Osteoblast (primary cell): ENCODE results near the gene PRICKLE1. TPM values are rescaled to one million over a fixed set of nuclear protein-coding genes. Genes with fewer than 3 reads are reported as not detected.

ENCODE experiments used
- DNase-seq: peaks from one replicate; pipeline ENCODE4 v3.0.0; 2011; ENCODE audit warnings: low spot score, mixed read lengths; ENCODE audit not compliant: insufficient read length; ENCODE audit errors: missing footprints
- H2AFZ ChIP-seq: 2 replicates; pipeline ENCODE4 v1.6.0; 2011; ENCODE audit warnings: mild to moderate bottlenecking, low read length
- H3K27ac ChIP-seq: 2 replicates; pipeline ENCODE4 v1.5.1; 2011; ENCODE audit warnings: mild to moderate bottlenecking, low read depth, low read length, moderate library complexity
- H3K27me3 ChIP-seq: 2 replicates; pipeline ENCODE4 v1.6.0; 2012; ENCODE audit warnings: mild to moderate bottlenecking, control low read depth, inconsistent platforms, low read length, moderate library complexity; ENCODE audit not compliant: insufficient read depth
- H3K36me3 ChIP-seq: 2 replicates; pipeline ENCODE4 v1.5.1; 2011; ENCODE audit warnings: mild to moderate bottlenecking, low read length, control low read depth, moderate library complexity; ENCODE audit not compliant: insufficient read depth
- H3K4me1 ChIP-seq: 2 replicates; pipeline ENCODE4 v1.5.1; 2011; ENCODE audit warnings: mild to moderate bottlenecking, low read length, control low read depth, moderate library complexity; ENCODE audit not compliant: insufficient read depth
- H3K4me2 ChIP-seq: 2 replicates; pipeline ENCODE4 v1.6.0; 2011; ENCODE audit warnings: mild to moderate bottlenecking, low read length; ENCODE audit not compliant: insufficient read depth
- H3K4me3 ChIP-seq: fragments of 200-600 bp; sonication (generic); 3 replicates; pipeline ENCODE4 v1.5.1; 2012; ENCODE audit warnings: mild to moderate bottlenecking, low read length, inconsistent platforms; ENCODE audit not compliant: insufficient read depth
- H3K79me2 ChIP-seq: 2 replicates; pipeline ENCODE4 v1.6.0; 2012; ENCODE audit warnings: mild to moderate bottlenecking, low read length, control low read depth, inconsistent platforms; ENCODE audit not compliant: insufficient read depth
- H3K9me3 ChIP-seq: 2 replicates; pipeline ENCODE4 v1.5.1; 2011; ENCODE audit warnings: low read depth, low read length, control low read depth
- H4K20me1 ChIP-seq: 2 replicates; pipeline ENCODE4 v1.6.0; 2012; ENCODE audit warnings: mild to moderate bottlenecking, low read length, control low read depth; ENCODE audit not compliant: insufficient read depth
- total RNA-seq: library from RNA; depleted of rRNA; stranded (reverse); fragments of >200 nt; gene quantifications from 2 replicates; pipeline ENCODE4 v1.2.3, GENCODE V29; 2012
- TF ChIP-seq, protein P1 (sequence below): IDR thresholded peaks from 2 replicates; pipeline ENCODE4 v1.5.1; 2011; ENCODE audit warnings: mild to moderate bottlenecking, low read depth, low read length, moderate library complexity; ENCODE audit errors: extremely low read depth

The PRICKLE1 gene
- total RNA-seq, 1 donor = 13.0 TPM

DNA sequence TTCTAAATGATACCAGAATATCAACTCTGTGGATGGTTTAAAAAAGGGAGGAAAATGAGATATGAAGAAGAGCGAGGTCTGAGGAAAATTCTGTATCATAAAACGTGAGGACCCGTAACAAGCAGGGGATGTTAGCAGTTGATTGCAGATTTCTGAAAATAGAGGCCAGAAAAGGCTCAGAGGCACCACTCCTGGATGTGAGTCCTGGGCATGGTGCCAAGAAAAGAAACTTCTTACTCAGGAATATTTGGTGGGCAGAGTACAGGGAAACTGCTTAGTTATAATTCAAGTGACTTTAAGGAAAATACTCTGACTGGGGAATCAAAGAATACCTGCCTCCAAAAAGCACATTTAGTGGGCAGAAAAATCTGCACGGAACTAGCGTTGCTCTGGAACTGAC, 85.5 kb downstream of the PRICKLE1 start:
- DNase-seq = no peak
- peaks cover 47% of the 10 kb centered on the region for H4K20me1 ChIP-seq
- H3K9me3 ChIP-seq = no peaks in the 10 kb centered on the region
- H3K4me3 ChIP-seq = no peak overlapping the region
- H3K4me1 ChIP-seq = no peaks in the 10 kb centered on the region
- no peak overlapping the region for H2AFZ ChIP-seq
- no peaks in the 10 kb centered on the region for H3K36me3 ChIP-seq
- no peaks in the 10 kb centered on the region for H3K27me3 ChIP-seq
- H3K4me2 ChIP-seq = no peak overlapping the region
- H3K79me2 ChIP-seq = no peaks in the 10 kb centered on the region
- no peak overlapping the region for H3K27ac ChIP-seq
- TF ChIP-seq, protein P1, sequence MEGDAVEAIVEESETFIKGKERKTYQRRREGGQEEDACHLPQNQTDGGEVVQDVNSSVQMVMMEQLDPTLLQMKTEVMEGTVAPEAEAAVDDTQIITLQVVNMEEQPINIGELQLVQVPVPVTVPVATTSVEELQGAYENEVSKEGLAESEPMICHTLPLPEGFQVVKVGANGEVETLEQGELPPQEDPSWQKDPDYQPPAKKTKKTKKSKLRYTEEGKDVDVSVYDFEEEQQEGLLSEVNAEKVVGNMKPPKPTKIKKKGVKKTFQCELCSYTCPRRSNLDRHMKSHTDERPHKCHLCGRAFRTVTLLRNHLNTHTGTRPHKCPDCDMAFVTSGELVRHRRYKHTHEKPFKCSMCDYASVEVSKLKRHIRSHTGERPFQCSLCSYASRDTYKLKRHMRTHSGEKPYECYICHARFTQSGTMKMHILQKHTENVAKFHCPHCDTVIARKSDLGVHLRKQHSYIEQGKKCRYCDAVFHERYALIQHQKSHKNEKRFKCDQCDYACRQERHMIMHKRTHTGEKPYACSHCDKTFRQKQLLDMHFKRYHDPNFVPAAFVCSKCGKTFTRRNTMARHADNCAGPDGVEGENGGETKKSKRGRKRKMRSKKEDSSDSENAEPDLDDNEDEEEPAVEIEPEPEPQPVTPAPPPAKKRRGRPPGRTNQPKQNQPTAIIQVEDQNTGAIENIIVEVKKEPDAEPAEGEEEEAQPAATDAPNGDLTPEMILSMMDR = no peak

DNA sequence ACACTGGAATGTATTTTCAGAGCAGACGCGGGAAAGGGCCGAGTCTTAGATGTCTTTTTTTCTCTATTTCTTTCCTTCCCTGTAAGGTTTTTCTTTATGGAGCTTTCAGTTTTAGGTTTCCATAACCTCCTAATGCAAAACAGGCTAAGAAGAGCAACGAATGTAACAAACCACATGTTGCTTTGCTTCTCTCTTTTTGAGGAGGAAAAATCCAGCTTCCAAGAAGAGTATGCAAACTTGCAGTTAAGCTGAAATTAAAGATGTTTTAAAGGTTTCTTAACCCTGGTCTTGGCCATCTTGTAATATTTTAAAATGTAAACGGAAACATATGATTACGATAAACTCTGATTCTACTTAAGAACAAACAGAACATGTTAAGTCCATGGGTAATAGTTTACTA, 86.9 kb downstream of the PRICKLE1 start:
- TF ChIP-seq, protein P1 = no peak
- Histone ChIP-seq H3K4me1 (no peaks in the 10 kb centered on the region), H3K27ac (no peak overlapping the region), H3K4me2 (no peak overlapping the region), H3K9me3 (no peaks in the 10 kb centered on the region), H3K36me3 (no peaks in the 10 kb centered on the region), H4K20me1 (peaks cover 44% of the 10 kb centered on the region), H2AFZ (no peak overlapping the region), H3K27me3 (no peaks in the 10 kb centered on the region), H3K79me2 (no peaks in the 10 kb centered on the region), H3K4me3 (no peak overlapping the region)
- no peak for DNase-seq

DNA sequence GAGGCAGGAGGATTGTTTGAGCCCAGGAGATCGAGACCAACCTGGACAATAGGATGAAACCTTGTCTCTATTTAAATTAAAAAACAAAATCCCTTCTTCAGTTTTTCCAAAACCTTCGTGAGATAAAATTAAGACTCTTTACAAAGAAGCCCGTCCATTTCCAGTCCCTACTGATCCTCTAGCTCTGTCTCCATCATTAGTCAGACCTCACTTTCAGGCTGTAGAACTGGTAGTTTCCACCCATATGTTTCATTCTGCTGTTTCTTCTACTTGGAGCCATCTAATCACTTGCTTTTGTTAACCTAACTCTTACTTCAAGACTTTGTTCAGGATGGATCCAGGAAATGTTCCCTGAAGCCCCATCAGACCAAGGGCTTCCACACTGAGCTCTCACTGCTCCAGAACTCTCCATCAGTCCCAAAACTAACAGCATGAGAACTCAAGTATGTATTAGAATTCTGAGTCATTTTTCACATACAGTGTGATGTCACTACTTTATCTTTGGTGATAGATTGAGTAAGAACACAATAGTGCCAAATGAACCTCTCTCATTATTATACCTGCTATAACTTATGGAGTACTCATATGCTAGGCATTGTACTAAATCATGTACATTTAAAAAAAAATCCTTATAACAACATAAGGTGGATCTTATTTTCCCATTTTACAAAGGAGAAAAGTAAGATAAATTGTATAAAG, 90.8 kb downstream of the PRICKLE1 start:
- Histone ChIP-seq H3K79me2 (no peaks in the 10 kb centered on the region), H4K20me1 (peaks cover 37% of the 10 kb centered on the region)

DNA sequence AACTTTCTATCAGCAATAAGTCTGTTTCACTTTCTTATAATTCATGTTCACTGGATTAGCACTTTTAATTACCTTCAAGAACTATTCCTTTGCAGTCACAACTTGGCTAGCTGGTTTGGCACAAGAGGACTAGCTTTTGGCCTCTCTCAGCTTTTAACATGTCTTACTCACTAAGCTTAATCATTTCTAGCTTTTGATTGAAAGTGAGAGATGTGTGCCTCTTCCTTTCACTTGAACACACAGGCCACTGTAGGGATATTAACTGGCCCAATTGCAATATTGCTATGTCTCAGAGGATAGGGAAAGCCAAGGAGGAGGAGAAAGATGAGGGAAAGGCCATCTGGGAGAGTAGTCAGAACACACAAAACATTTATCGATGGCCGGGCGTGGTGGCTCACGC, 92.7 kb downstream of the PRICKLE1 start:
- no peak for DNase-seq
- no peak overlapping the region for H3K27ac ChIP-seq
- no peak overlapping the region for H2AFZ ChIP-seq
- H3K36me3 ChIP-seq = peaks cover 12% of the 10 kb centered on the region
- H3K4me3 ChIP-seq = no peak overlapping the region
- no peaks in the 10 kb centered on the region for H3K4me1 ChIP-seq
- no peaks in the 10 kb centered on the region for H3K9me3 ChIP-seq
- no peaks in the 10 kb centered on the region for H3K79me2 ChIP-seq
- no peaks in the 10 kb centered on the region for H3K27me3 ChIP-seq
- TF ChIP-seq, protein P1 = no peak
- H3K4me2 ChIP-seq = no peak overlapping the region
- peaks cover 38% of the 10 kb centered on the region for H4K20me1 ChIP-seq

More for the DNA sequence above, 90.8 kb downstream of the PRICKLE1 start:
- TF ChIP-seq, protein P1 = no peak
- Histone ChIP-seq H3K27me3 (no peaks in the 10 kb centered on the region), H3K4me1 (no peaks in the 10 kb centered on the region), H3K9me3 (no peaks in the 10 kb centered on the region), H3K36me3 (peaks cover 9% of the 10 kb centered on the region), H3K27ac (no peak overlapping the region), H3K4me2 (no peak overlapping the region), H2AFZ (no peak overlapping the region), H3K4me3 (no peak overlapping the region)
- no peak for DNase-seq
